AG04450 (cell line): Measurements from ENCODE around the gene KRTAP10-4. TPM values are rescaled to one million over a fixed set of nuclear protein-coding genes. Genes with fewer than 3 reads are reported as not detected.
"Not testable (repeated sequence)": the region's sequence is repeated elsewhere in the genome, so short reads cannot be mapped to it uniquely, and the experiment has no call there.

Experiments used
- CTCF ChIA-PET: fragments of 300-600, 350-600 bp; formaldehyde crosslinking; extraction: SDS; loops from one replicate; lab custom pipeline; 2022; ENCODE audit warnings: antibody characterized with exemption, inconsistent platforms; lab: Charles Lee
- POLR2A ChIA-PET: fragments of 350-600 bp; formaldehyde crosslinking; extraction: SDS; loops from one replicate; lab custom pipeline; 2021; ENCODE audit warnings: antibody characterized with exemption, inconsistent platforms; lab: Yijun Ruan, JAX
- DNase-seq: peaks from one replicate; pipeline ENCODE4 v3.0.0-alpha.2; 2011; ENCODE audit warnings: low read depth, low spot score
- H3K27ac ChIP-seq: one replicate; pipeline ENCODE4 v1.5.1; 2012; ENCODE audit warnings: low read depth, low read length, control low read depth
- H3K27me3 ChIP-seq: one replicate; pipeline ENCODE4 v1.6.0; 2012; ENCODE audit warnings: low read length; ENCODE audit not compliant: control insufficient read depth, insufficient read depth
- H3K4me3 ChIP-seq: 2 replicates; pipeline ENCODE4 v1.5.1; 2011; ENCODE audit warnings: mild to moderate bottlenecking, low read depth, low read length, control low read depth
- H3K9me3 ChIP-seq: 2 replicates; pipeline ENCODE4 v1.5.1; 2012; ENCODE audit warnings: low read length; ENCODE audit not compliant: control insufficient read depth, insufficient read depth
- CTCF ChIP-seq: IDR thresholded peaks from 2 replicates; pipeline ENCODE4 v1.5.1; 2011; ENCODE audit warnings: low read depth, low read length, control low read depth, inconsistent platforms
- polyA plus RNA-seq: library from polyadenylated mRNA; depleted of rRNA; stranded (reverse); fragments of >200 nt; gene quantifications from 2 replicates; pipeline ENCODE4 v1.2.3, GENCODE V29; 2011

The KRTAP10-4 gene
- polyA plus RNA-seq, 1 experiment, result not detected

- ChIA-PET CTCF (no interaction called here), POLR2A (no interaction called here)
- Histone ChIP-seq H3K9me3 (peaks cover 26% of the 10 kb centered on the region), H3K4me3 (no peak overlapping the region), H3K27me3 (no peaks in the 10 kb centered on the region), H3K27ac (no peak overlapping the region)
- DNase-seq, result no peak
- TF ChIP-seq CTCF, result no peak
These were observed 35.7 kb downstream of the KRTAP10-4 start for GRCh38 chr21:44609193-44609592.

GRCh38 chr21:44610157-44610843 lies 36.8 kb downstream of the KRTAP10-4 start:
- POLR2A ChIA-PET, H3K27ac ChIP-seq, H3K4me3 ChIP-seq, H3K27me3 ChIP-seq, DNase-seq: not testable (repeated sequence)
- CTCF ChIA-PET, result interaction anchor here (1.1 kb wide), 1 partner anchor 183 kb away, joined by 3 read pairs; no protein-coding TSS in a partner anchor
- H3K9me3 ChIP-seq, result peaks cover 36% of the 10 kb centered on the region

- no peak for TF ChIP-seq CTCF
- DNase-seq, result no peak
- Histone ChIP-seq H3K4me3 (no peak overlapping the region), H3K27ac (no peak overlapping the region), H3K27me3 (no peaks in the 10 kb centered on the region), H3K9me3 (peaks cover 47% of the 10 kb centered on the region)
- ChIA-PET CTCF (no interaction called here), POLR2A (no interaction called here)
These were observed 38.0 kb downstream of the KRTAP10-4 start for GRCh38 chr21:44611551-44611950.

- H3K27ac ChIP-seq, result no peak within 1 kb of the TSS
- no peaks in the 10 kb centered on the region for H3K27me3 ChIP-seq
- peaks cover 51% of the 10 kb centered on the region for H3K9me3 ChIP-seq
- ChIA-PET POLR2A (no interaction called here), CTCF (no interaction called here)
- no peak for TF ChIP-seq CTCF
- no peak for DNase-seq
- no peak within 1 kb of the TSS for H3K4me3 ChIP-seq
These were observed 38.5 kb downstream of the KRTAP10-4 start, which contains the start of gene KRTAP10-8 for GRCh38 chr21:44612029-44612486. TSS of gene KRTAP10-8 (plus strand) at chr21:44612079. CDS start at chr21:44612101, 22 bp downstream.

GRCh38 chr21:44612669-44613229 lies 39.2 kb downstream of the KRTAP10-4 start:
- no peak for TF ChIP-seq CTCF
- Histone ChIP-seq H3K27ac (no peak overlapping the region), H3K9me3 (peaks cover 54% of the 10 kb centered on the region), H3K27me3 (no peaks in the 10 kb centered on the region), H3K4me3 (no peak overlapping the region)
- no peak for DNase-seq
- CTCF ChIA-PET, result no interaction called here
- POLR2A ChIA-PET, result no interaction called here
